Measurements from ENCODE around the gene AATF. TPM values are rescaled to one million over a fixed set of nuclear protein-coding genes. Genes with fewer than 3 reads are reported as not detected.

AATF gene
- polyA plus RNA-seq, 1 donor from 2014 or later: 12.7 TPM

DNA sequence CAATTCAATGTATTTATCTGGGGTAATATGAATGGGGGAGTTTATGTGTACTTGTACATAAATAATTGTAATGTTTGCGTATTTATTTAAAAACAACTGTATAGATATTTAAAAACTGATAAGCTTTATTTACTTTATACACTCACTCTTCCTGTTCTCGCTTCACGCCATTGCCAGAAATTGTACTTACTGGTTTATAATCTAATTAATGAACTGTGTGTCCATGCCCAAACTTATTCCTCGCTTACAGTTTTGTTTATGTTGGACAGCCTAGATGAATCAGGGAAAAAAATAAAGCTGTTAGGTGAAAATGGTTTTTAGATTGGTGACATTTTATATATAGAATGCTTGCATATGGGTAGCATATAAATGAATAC lies 30.8 kb downstream of the AATF start:
- no peak overlapping the region for H3K4me3 ChIP-seq (ENCODE audit: low read length)
- H2AFZ ChIP-seq (ENCODE audit: low read depth, low read length): no peak overlapping the region
- H3K9me3 ChIP-seq (ENCODE audit: low read length): no peaks in the 10 kb centered on the region
- no peak overlapping the region for H3K9ac ChIP-seq (ENCODE audit: low read length)
- H4K20me1 ChIP-seq (ENCODE audit: insufficient read depth): no peaks in the 10 kb centered on the region
- no peak overlapping the region for H3K27ac ChIP-seq (ENCODE audit: low read length)
- no peaks in the 10 kb centered on the region for H3F3A ChIP-seq (ENCODE audit: insufficient read depth, low read length, poor library complexity, severe bottlenecking)
- H3K9me2 ChIP-seq (ENCODE audit: insufficient read depth, low read length): no peaks in the 10 kb centered on the region
- no peak overlapping the region for H3K4me2 ChIP-seq (ENCODE audit: low read length)
- no peaks in the 10 kb centered on the region for H3K36me3 ChIP-seq (ENCODE audit: insufficient read depth, low read length)
- no peaks in the 10 kb centered on the region for H3K27me3 ChIP-seq (ENCODE audit: insufficient read depth, low read depth, low read length)
- H3K79me2 ChIP-seq (replicated peaks; ENCODE audit: insufficient read depth, low read length): no peaks in the 10 kb centered on the region
- TF ChIP-seq MXI1 (conservative IDR thresholded peaks at IDR 0.05; ENCODE audit: poor library complexity, severe bottlenecking): no peak
- no peak for TF ChIP-seq SMC3 (conservative IDR thresholded peaks at IDR 0.05; ENCODE audit: poor library complexity)
- no peak for TF ChIP-seq TAF1 (IDR thresholded peaks at IDR 0.05; ENCODE audit: low read depth)
- TF ChIP-seq POLR2AphosphoS5 (IDR thresholded peaks at IDR 0.05): no peak
- TF ChIP-seq EZH2 (IDR thresholded peaks at IDR 0.05; ENCODE audit: borderline replicate concordance, insufficient read depth, low read length, poor library complexity, severe bottlenecking): no peak
- TF ChIP-seq EP300 (conservative IDR thresholded peaks at IDR 0.05; ENCODE audit: poor library complexity, severe bottlenecking): no peak

DNA sequence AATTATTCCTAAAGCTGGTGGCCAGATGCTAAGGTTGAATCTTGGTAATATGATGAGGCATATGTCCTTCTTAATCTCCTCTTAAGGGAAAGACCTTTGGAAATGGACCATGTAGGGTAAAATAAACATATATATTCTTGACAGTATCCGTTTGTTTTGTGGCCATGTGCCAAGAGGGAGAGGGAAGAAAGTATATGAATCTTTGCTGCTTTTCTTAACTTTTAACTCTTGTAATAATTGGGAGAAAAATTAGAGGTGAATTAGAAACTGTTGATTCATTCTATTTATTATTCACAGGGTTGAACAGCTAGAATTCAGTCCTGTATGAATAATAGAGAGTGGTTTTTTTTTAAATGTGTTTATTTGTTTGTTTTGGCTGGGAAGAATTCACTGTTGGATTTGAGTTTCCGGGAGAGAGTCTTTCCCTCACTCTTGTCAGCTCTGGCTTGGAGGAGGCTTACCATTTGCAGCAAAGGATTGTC lies 31.6 kb downstream of the AATF start:
- Histone ChIP-seq H3F3A (ENCODE audit: insufficient read depth, low read length, poor library complexity, severe bottlenecking) (no peaks in the 10 kb centered on the region), H3K9me2 (ENCODE audit: insufficient read depth, low read length) (no peaks in the 10 kb centered on the region), H3K4me3 (ENCODE audit: low read length) (no peak overlapping the region), H3K27me3 (ENCODE audit: insufficient read depth, low read depth, low read length) (no peaks in the 10 kb centered on the region), H3K79me2 (replicated peaks; ENCODE audit: insufficient read depth, low read length) (no peaks in the 10 kb centered on the region), H3K4me2 (ENCODE audit: low read length) (no peak overlapping the region), H3K36me3 (ENCODE audit: insufficient read depth, low read length) (no peaks in the 10 kb centered on the region), H3K9me3 (ENCODE audit: low read length) (no peaks in the 10 kb centered on the region), H3K9ac (ENCODE audit: low read length) (no peak overlapping the region), H3K27ac (ENCODE audit: low read length) (no peak overlapping the region), H2AFZ (ENCODE audit: low read depth, low read length) (no peak overlapping the region), H4K20me1 (ENCODE audit: insufficient read depth) (no peaks in the 10 kb centered on the region)
- TF ChIP-seq EP300 (conservative IDR thresholded peaks at IDR 0.05; ENCODE audit: poor library complexity, severe bottlenecking) (no peak), POLR2AphosphoS5 (IDR thresholded peaks at IDR 0.05) (no peak), TAF1 (IDR thresholded peaks at IDR 0.05; ENCODE audit: low read depth) (no peak), CTCF (IDR thresholded peaks at IDR 0.05; ENCODE audit: poor library complexity, severe bottlenecking) (no peak), EZH2 (IDR thresholded peaks at IDR 0.05; ENCODE audit: borderline replicate concordance, insufficient read depth, low read length, poor library complexity, severe bottlenecking) (no peak), RAD21 (conservative IDR thresholded peaks at IDR 0.05) (no peak), MXI1 (conservative IDR thresholded peaks at IDR 0.05; ENCODE audit: poor library complexity, severe bottlenecking) (no peak), SMC3 (conservative IDR thresholded peaks at IDR 0.05; ENCODE audit: poor library complexity) (no peak)
- TF ChIP-seq, protein P1, sequence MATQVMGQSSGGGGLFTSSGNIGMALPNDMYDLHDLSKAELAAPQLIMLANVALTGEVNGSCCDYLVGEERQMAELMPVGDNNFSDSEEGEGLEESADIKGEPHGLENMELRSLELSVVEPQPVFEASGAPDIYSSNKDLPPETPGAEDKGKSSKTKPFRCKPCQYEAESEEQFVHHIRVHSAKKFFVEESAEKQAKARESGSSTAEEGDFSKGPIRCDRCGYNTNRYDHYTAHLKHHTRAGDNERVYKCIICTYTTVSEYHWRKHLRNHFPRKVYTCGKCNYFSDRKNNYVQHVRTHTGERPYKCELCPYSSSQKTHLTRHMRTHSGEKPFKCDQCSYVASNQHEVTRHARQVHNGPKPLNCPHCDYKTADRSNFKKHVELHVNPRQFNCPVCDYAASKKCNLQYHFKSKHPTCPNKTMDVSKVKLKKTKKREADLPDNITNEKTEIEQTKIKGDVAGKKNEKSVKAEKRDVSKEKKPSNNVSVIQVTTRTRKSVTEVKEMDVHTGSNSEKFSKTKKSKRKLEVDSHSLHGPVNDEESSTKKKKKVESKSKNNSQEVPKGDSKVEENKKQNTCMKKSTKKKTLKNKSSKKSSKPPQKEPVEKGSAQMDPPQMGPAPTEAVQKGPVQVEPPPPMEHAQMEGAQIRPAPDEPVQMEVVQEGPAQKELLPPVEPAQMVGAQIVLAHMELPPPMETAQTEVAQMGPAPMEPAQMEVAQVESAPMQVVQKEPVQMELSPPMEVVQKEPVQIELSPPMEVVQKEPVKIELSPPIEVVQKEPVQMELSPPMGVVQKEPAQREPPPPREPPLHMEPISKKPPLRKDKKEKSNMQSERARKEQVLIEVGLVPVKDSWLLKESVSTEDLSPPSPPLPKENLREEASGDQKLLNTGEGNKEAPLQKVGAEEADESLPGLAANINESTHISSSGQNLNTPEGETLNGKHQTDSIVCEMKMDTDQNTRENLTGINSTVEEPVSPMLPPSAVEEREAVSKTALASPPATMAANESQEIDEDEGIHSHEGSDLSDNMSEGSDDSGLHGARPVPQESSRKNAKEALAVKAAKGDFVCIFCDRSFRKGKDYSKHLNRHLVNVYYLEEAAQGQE (IDR thresholded peaks at IDR 0.05; ENCODE audit: borderline replicate concordance): no peak
